GM18867 (cell line): ENCODE results near the gene CCL27.

Experiments
- ATAC-seq: cut with Tn5 transposase; IDR thresholded peaks from one replicate; pipeline ENCODE4 v1.9.1; 2021; ENCODE audit warnings: mild to moderate bottlenecking, moderate library complexity; ENCODE audit not compliant: unreplicated experiment

CCL27 gene

GRCh38 chr9:34662526-34663302, at the start of gene CCL27:
TSS of gene CCL27 (minus strand) at chr9:34662657. CDS start at chr9:34662633, 24 bp downstream.
- no peak for ATAC-seq

- no peak for ATAC-seq
These were observed 49.7 kb upstream of the CCL27 start for GRCh38 chr9:34712140-34712539.

- no peak for ATAC-seq
These were observed 47.6 kb upstream of the CCL27 start, which contains the start of gene CCL21 for GRCh38 chr9:34710023-34710422. TSS of gene CCL21 (minus strand) at chr9:34710136. CDS start at chr9:34710066, 70 bp downstream.

GRCh38 chr9:34709196-34709978, 46.9 kb upstream of the CCL27 start:
- ATAC-seq = no peak

GRCh38 chr9:34707130-34707529, 44.7 kb upstream of the CCL27 start:
- no peak for ATAC-seq

- ATAC-seq = peak; percentile 68
These were observed 39.6 kb upstream of the CCL27 start for GRCh38 chr9:34701769-34702736.

- no peak for ATAC-seq
These were observed 38.7 kb upstream of the CCL27 start for GRCh38 chr9:34701023-34701768.

GRCh38 chr9:34694811-34695210, 32.4 kb upstream of the CCL27 start:
- ATAC-seq = no peak

GRCh38 chr9:34693560-34693959, 31.1 kb upstream of the CCL27 start:
- no peak for ATAC-seq

GRCh38 chr9:34691936-34692315, 29.5 kb upstream of the CCL27 start:
- no peak for ATAC-seq

GRCh38 chr9:34690983-34691935, 28.8 kb upstream of the CCL27 start, which contains the start of gene CCL19:
TSS of gene CCL19 (minus strand) at chr9:34691276. CDS start at chr9:34691139, 137 bp downstream.
- no peak for ATAC-seq

- no peak for ATAC-seq
These were observed 27.1 kb upstream of the CCL27 start for GRCh38 chr9:34689512-34689911.

GRCh38 chr9:34689116-34689470, 26.6 kb upstream of the CCL27 start:
- ATAC-seq = no peak

GRCh38 chr9:34688329-34689115, 26.1 kb upstream of the CCL27 start:
- no peak for ATAC-seq

GRCh38 chr9:34687276-34688030, 25.0 kb upstream of the CCL27 start:
- no peak for ATAC-seq

GRCh38 chr9:34686732-34687131, 24.3 kb upstream of the CCL27 start:
- no peak for ATAC-seq

- no peak for ATAC-seq
These were observed 23.8 kb upstream of the CCL27 start for GRCh38 chr9:34686231-34686630.

GRCh38 chr9:34685591-34685990, 23.1 kb upstream of the CCL27 start:
- ATAC-seq = no peak
